ENCODE data around the gene KRT80. TPM values are rescaled to one million over a fixed set of nuclear protein-coding genes. Genes with fewer than 3 reads are reported as not detected.

The KRT80 gene
- total RNA-seq, 5 donors from 2014 or later (not counting 1 experiment from before 2014, with no cell fraction given), result 0.09 to 0.12 TPM; not detected in 3

- H3K9me3 Mint-ChIP-seq, result no peaks in the 10 kb centered on the region
- no peak overlapping the region for H3K4me3 Mint-ChIP-seq
- POLR2A ChIA-PET, result no interaction called here
- peak overlapping the region in 1 of 2 donors; percentile 12 for H3K27ac Mint-ChIP-seq
- no peaks in the 10 kb centered on the region for H3K9me3 ChIP-seq
- H3K27me3 Mint-ChIP-seq, result peaks cover 17 to 44% of the 10 kb centered on the region in 2 donors
- CTCF ChIA-PET, result interaction anchor here (0.6 kb wide), 2 partner anchors 105 to 948 kb away, joined by 3 read pairs; no protein-coding TSS in a partner anchor
- no peak overlapping the region for H3K4me3 ChIP-seq (ENCODE audit: control insufficient read depth in 1 of 2, extremely low read depth in 1 of 2, low read length in 1 of 2)
- no peaks in the 10 kb centered on the region for H3K36me3 ChIP-seq (ENCODE audit: control insufficient read depth in 2 of 2, extremely low read depth in 1 of 2, insufficient read depth in 1 of 2, low read length in 1 of 2)
- H3K27ac ChIP-seq (ENCODE audit: low read length), result no peak overlapping the region
- 94% methylated on average over 3 of the region's 5 CpGs for WGBS (ENCODE audit: insufficient coverage)
- no peaks in the 10 kb centered on the region for H3K4me1 ChIP-seq (ENCODE audit: control insufficient read depth in 1 of 2, extremely low read depth in 1 of 2, insufficient read depth in 2 of 2, low read length in 2 of 2)
- H3K4me1 Mint-ChIP-seq, result no peaks in the 10 kb centered on the region
- no peak for ATAC-seq (replicated peaks in 1 of 4)
- peaks cover 15 to 26% of the 10 kb centered on the region in 2 experiments for H3K27me3 ChIP-seq (replicated peaks in 1 of 2; ENCODE audit: control insufficient read depth in 2 of 2, extremely low read depth in 1 of 2, insufficient read depth in 2 of 2, low read length in 1 of 2)
- DNase-seq, result no peak
- no peaks in the 10 kb centered on the region for H3K36me3 Mint-ChIP-seq
These were observed 31.7 kb upstream of the KRT80 start for GRCh38 chr12:52223406-52224039.

GRCh38 chr12:52222692-52223091, 30.9 kb upstream of the KRT80 start:
- no peak for DNase-seq
- Histone ChIP-seq H3K4me3 (ENCODE audit: control insufficient read depth in 1 of 2, extremely low read depth in 1 of 2, low read length in 1 of 2) (no peak overlapping the region), H3K27ac (ENCODE audit: low read length) (no peak overlapping the region), H3K4me1 (ENCODE audit: control insufficient read depth in 1 of 2, extremely low read depth in 1 of 2, insufficient read depth in 2 of 2, low read length in 2 of 2) (no peaks in the 10 kb centered on the region), H3K27me3 (replicated peaks in 1 of 2; ENCODE audit: control insufficient read depth in 2 of 2, extremely low read depth in 1 of 2, insufficient read depth in 2 of 2, low read length in 1 of 2) (peaks cover 15 to 26% of the 10 kb centered on the region in 2 experiments), H3K36me3 (ENCODE audit: control insufficient read depth in 2 of 2, extremely low read depth in 1 of 2, insufficient read depth in 1 of 2, low read length in 1 of 2) (no peaks in the 10 kb centered on the region), H3K9me3 (no peaks in the 10 kb centered on the region)
- ATAC-seq (replicated peaks in 1 of 4), result no peak
- Mint-ChIP-seq H3K4me3 (no peak overlapping the region), H3K36me3 (no peaks in the 10 kb centered on the region), H3K27me3 (peaks cover 17 to 43% of the 10 kb centered on the region in 2 donors), H3K27ac (no peak overlapping the region), H3K9me3 (no peaks in the 10 kb centered on the region), H3K4me1 (no peaks in the 10 kb centered on the region)
- 100% methylated on average over 2 of the region's 4 CpGs for WGBS (ENCODE audit: insufficient coverage)
- CTCF ChIA-PET, result no interaction called here
- POLR2A ChIA-PET, result no interaction called here

- Mint-ChIP-seq H3K4me1 (no peaks in the 10 kb centered on the region), H3K36me3 (no peaks in the 10 kb centered on the region), H3K4me3 (no peak overlapping the region), H3K27me3 (peaks cover 17 to 41% of the 10 kb centered on the region in 2 donors), H3K27ac (no peak overlapping the region), H3K9me3 (no peaks in the 10 kb centered on the region)
- no peaks in the 10 kb centered on the region for H3K4me1 ChIP-seq (ENCODE audit: control insufficient read depth in 1 of 2, extremely low read depth in 1 of 2, insufficient read depth in 2 of 2, low read length in 2 of 2)
- H3K9me3 ChIP-seq, result no peaks in the 10 kb centered on the region
- H3K27me3 ChIP-seq (replicated peaks in 1 of 2; ENCODE audit: control insufficient read depth in 2 of 2, extremely low read depth in 1 of 2, insufficient read depth in 2 of 2, low read length in 1 of 2), result peaks cover 15 to 28% of the 10 kb centered on the region in 2 experiments
- H3K4me3 ChIP-seq (ENCODE audit: control insufficient read depth in 1 of 2, extremely low read depth in 1 of 2, low read length in 1 of 2), result no peak overlapping the region
- ChIA-PET CTCF (no interaction called here), POLR2A (no interaction called here)
- DNase-seq (peak in 23 of 35 experiments; percentile 2 to 53 (median 21)), ATAC-seq (replicated peaks in 1 of 4) (peak in 3 of 4 experiments; percentile 27 to 34 (median 32))
- 16% methylated on average over 7 of the region's 8 CpGs for WGBS (ENCODE audit: insufficient coverage)
- H3K36me3 ChIP-seq (ENCODE audit: control insufficient read depth in 2 of 2, extremely low read depth in 1 of 2, insufficient read depth in 1 of 2, low read length in 1 of 2), result no peaks in the 10 kb centered on the region
- no peak overlapping the region for H3K27ac ChIP-seq (ENCODE audit: low read length)
These were observed 30.2 kb upstream of the KRT80 start for GRCh38 chr12:52221912-52222457.

GRCh38 chr12:52221070-52221781, 29.4 kb upstream of the KRT80 start:
- Histone ChIP-seq H3K27me3 (replicated peaks in 1 of 2; ENCODE audit: control insufficient read depth in 2 of 2, extremely low read depth in 1 of 2, insufficient read depth in 2 of 2, low read length in 1 of 2) (peaks cover 15 to 28% of the 10 kb centered on the region in 2 experiments), H3K4me1 (ENCODE audit: control insufficient read depth in 1 of 2, extremely low read depth in 1 of 2, insufficient read depth in 2 of 2, low read length in 2 of 2) (no peaks in the 10 kb centered on the region), H3K4me3 (ENCODE audit: control insufficient read depth in 1 of 2, extremely low read depth in 1 of 2, low read length in 1 of 2) (no peak overlapping the region), H3K27ac (ENCODE audit: low read length) (no peak overlapping the region), H3K36me3 (ENCODE audit: control insufficient read depth in 2 of 2, extremely low read depth in 1 of 2, insufficient read depth in 1 of 2, low read length in 1 of 2) (no peaks in the 10 kb centered on the region), H3K9me3 (no peaks in the 10 kb centered on the region)
- no peaks in the 10 kb centered on the region for H3K9me3 Mint-ChIP-seq
- no CpG with 5 or more reads among the region's 4 CpGs for WGBS (ENCODE audit: insufficient coverage)
- no peaks in the 10 kb centered on the region for H3K36me3 Mint-ChIP-seq
- H3K4me3 Mint-ChIP-seq, result no peak overlapping the region
- ATAC-seq (replicated peaks in 1 of 4) (no peak), DNase-seq (no peak)
- H3K27me3 Mint-ChIP-seq, result peaks cover 17 to 41% of the 10 kb centered on the region in 2 donors
- no peaks in the 10 kb centered on the region for H3K4me1 Mint-ChIP-seq
- POLR2A ChIA-PET, result no interaction called here
- CTCF ChIA-PET, result no interaction called here
- no peak overlapping the region for H3K27ac Mint-ChIP-seq

- Mint-ChIP-seq H3K9me3 (no peaks in the 10 kb centered on the region), H3K4me3 (no peak overlapping the region), H3K27ac (no peak overlapping the region), H3K27me3 (peaks cover 18 to 40% of the 10 kb centered on the region in 2 donors), H3K36me3 (no peaks in the 10 kb centered on the region), H3K4me1 (no peaks in the 10 kb centered on the region)
- ATAC-seq (replicated peaks in 1 of 4), result no peak
- no peak overlapping the region for H3K4me3 ChIP-seq (ENCODE audit: control insufficient read depth in 1 of 2, extremely low read depth in 1 of 2, low read length in 1 of 2)
- peaks cover 15 to 33% of the 10 kb centered on the region in 2 experiments for H3K27me3 ChIP-seq (replicated peaks in 1 of 2; ENCODE audit: control insufficient read depth in 2 of 2, extremely low read depth in 1 of 2, insufficient read depth in 2 of 2, low read length in 1 of 2)
- WGBS (ENCODE audit: insufficient coverage), result 80% methylated on average over 1 of the region's 3 CpGs
- no peaks in the 10 kb centered on the region for H3K36me3 ChIP-seq (ENCODE audit: control insufficient read depth in 2 of 2, extremely low read depth in 1 of 2, insufficient read depth in 1 of 2, low read length in 1 of 2)
- POLR2A ChIA-PET, result no interaction called here
- no peaks in the 10 kb centered on the region for H3K4me1 ChIP-seq (ENCODE audit: control insufficient read depth in 1 of 2, extremely low read depth in 1 of 2, insufficient read depth in 2 of 2, low read length in 2 of 2)
- CTCF ChIA-PET, result interaction anchor here in 1 of 2 donors (0.6 to 0.8 kb wide), 2 partner anchors 24 to 59 kb away, joined by 3 to 4 read pairs; no protein-coding TSS in a partner anchor
- H3K9me3 ChIP-seq, result no peaks in the 10 kb centered on the region
- no peak for DNase-seq
- no peak overlapping the region for H3K27ac ChIP-seq (ENCODE audit: low read length)
These were observed 28.7 kb upstream of the KRT80 start for GRCh38 chr12:52220477-52220876.

- Mint-ChIP-seq H3K27ac (no peak overlapping the region), H3K9me3 (no peaks in the 10 kb centered on the region), H3K4me3 (no peak overlapping the region), H3K36me3 (no peaks in the 10 kb centered on the region), H3K27me3 (peaks cover 29 to 40% of the 10 kb centered on the region in 2 donors), H3K4me1 (peaks cover 0 to 7% (median 0%) of the 10 kb centered on the region in 3 donors)
- ChIA-PET POLR2A (no interaction called here), CTCF (no interaction called here)
- Histone ChIP-seq H3K27ac (ENCODE audit: low read length) (no peak overlapping the region), H3K9me3 (no peaks in the 10 kb centered on the region), H3K27me3 (replicated peaks in 1 of 2; ENCODE audit: control insufficient read depth in 2 of 2, extremely low read depth in 1 of 2, insufficient read depth in 2 of 2, low read length in 1 of 2) (peaks cover 11 to 48% of the 10 kb centered on the region in 2 experiments), H3K36me3 (ENCODE audit: control insufficient read depth in 2 of 2, extremely low read depth in 1 of 2, insufficient read depth in 1 of 2, low read length in 1 of 2) (no peaks in the 10 kb centered on the region), H3K4me3 (ENCODE audit: control insufficient read depth in 1 of 2, extremely low read depth in 1 of 2, low read length in 1 of 2) (no peak overlapping the region), H3K4me1 (ENCODE audit: control insufficient read depth in 1 of 2, extremely low read depth in 1 of 2, insufficient read depth in 2 of 2, low read length in 2 of 2) (no peaks in the 10 kb centered on the region)
- WGBS (ENCODE audit: insufficient coverage), result no CpG with 5 or more reads among the region's 4 CpGs
- ATAC-seq (replicated peaks in 1 of 4), result no peak
- DNase-seq, result no peak
These were observed 26.2 kb upstream of the KRT80 start for GRCh38 chr12:52218001-52218400.

Data from T-cell (primary cell).